Hematopoietic multipotent progenitor cell treated with erythropoietin and hydrocortisone succinate and interleukin-3 and kit ligand, for 17 days (in vitro differentiated cells): ENCODE measurements around the gene IGFBPL1.
"Not testable (repeated sequence)": the region's sequence is repeated elsewhere in the genome, so short reads cannot be mapped to it uniquely, and the experiment has no call there.

Source experiments
- DNase-seq: peaks from one replicate; pipeline ENCODE4 v3.0.0-alpha.2; 2015; ENCODE audit warnings: low spot score

The IGFBPL1 gene, protein sequence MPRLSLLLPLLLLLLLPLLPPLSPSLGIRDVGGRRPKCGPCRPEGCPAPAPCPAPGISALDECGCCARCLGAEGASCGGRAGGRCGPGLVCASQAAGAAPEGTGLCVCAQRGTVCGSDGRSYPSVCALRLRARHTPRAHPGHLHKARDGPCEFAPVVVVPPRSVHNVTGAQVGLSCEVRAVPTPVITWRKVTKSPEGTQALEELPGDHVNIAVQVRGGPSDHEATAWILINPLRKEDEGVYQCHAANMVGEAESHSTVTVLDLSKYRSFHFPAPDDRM

GRCh38 chr9:38423973-38424843 is at the start of gene IGFBPL1:
Gene IGFBPL1 (minus strand): TSS chr9:38424454. CDS start chr9:38424424, 30 bp downstream.
- no peak for DNase-seq

DNA sequence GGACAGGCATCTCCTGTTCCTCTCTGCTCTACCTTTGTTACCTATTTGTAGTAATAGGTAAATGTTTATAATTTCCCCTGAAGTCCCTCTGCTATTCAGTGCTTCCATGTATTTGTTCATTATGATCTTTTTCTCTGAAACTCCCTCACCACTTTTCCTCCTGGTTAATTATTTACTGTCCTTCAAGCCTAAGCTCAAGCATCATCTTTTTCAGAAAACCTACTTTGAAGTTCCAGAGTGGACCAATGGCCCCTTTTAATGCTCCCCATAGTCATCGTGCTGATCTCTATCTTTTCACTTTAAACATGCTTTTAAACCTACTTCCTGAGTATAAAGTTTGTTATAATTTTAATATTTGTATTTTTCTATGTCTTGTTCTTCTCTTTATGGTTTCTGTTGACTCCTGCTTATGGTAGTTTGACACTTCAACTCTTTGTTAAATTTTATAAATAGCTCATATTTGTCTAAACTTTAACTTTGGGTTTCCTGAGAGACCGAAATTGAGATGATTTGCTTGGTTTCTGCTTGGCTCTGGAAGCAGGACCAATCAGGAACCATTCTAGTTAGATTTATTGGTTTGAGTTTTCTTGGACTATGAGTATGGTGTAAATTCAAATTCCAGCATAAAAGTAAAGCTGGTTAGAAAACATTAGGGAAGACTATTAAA is 48.5 kb upstream of the IGFBPL1 start:
- DNase-seq = not testable (repeated sequence)

GRCh38 chr9:38467404-38467803 is 43.1 kb upstream of the IGFBPL1 start:
- DNase-seq = no peak

- no peak for DNase-seq
Observed at GRCh38 chr9:38453835-38454234, 29.6 kb upstream of the IGFBPL1 start.

GRCh38 chr9:38451162-38451561 is 26.9 kb upstream of the IGFBPL1 start:
- no peak for DNase-seq

DNA sequence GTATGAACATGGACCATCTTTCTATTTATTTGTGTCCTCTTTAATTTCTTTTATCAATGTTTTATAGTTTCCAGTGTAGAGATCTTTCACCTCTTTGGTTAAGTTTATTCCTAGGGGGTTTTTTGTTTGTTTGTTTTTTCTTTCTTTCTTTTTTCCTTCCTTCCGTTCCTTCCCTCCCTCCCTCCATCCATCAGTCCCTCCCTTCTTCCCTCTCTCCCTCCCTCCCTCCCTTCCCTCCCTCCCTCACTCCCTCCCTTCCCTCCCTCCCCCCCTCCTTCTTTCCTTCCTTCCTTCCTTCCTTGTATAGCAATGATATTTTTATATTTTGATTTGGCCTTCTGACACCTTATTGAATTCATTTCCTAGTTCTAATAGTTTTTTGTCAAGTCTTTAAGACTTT is 23.4 kb upstream of the IGFBPL1 start:
- no peak for DNase-seq

- no peak for DNase-seq
Observed at GRCh38 chr9:38445154-38446043, 21.1 kb upstream of the IGFBPL1 start.

DNA sequence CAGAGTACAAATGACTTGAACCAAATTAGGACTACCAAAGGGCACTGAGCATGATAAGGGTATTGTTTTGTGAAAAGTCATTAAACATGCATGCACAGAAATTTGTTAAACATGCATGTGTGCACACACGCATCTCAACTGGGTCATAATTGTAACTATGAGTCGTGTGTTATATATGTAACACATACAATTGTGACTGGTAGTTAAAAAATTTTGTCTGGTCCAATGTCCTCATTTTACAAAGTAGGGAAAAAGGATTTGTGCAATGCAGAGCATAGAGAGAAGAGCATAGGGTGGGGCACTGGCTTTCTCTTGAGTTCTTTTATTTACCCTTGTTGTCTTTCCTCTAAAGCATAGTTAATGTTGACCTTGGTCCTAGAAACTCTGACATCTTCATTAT is 19.3 kb upstream of the IGFBPL1 start:
- no peak for DNase-seq

DNA sequence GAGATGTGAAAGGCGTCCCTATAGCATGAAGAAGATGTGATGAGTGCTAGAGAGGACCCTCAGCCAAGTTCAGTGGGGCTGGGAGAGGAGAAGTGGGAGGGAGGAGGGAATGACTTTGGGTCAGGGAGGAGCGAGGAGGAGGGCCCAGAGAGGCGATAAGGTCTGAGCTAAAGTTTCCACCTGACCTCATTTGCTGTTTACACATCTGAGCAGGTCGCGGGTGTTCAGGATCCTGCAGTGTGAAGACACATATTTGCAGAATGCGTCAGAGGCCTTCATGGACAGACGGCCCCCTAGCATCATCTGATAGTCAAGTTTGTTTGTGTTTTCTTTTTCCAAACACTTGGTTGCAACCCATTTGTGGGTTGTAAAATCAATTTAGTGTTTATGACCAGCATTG is 18.9 kb upstream of the IGFBPL1 start:
- no peak for DNase-seq

DNA sequence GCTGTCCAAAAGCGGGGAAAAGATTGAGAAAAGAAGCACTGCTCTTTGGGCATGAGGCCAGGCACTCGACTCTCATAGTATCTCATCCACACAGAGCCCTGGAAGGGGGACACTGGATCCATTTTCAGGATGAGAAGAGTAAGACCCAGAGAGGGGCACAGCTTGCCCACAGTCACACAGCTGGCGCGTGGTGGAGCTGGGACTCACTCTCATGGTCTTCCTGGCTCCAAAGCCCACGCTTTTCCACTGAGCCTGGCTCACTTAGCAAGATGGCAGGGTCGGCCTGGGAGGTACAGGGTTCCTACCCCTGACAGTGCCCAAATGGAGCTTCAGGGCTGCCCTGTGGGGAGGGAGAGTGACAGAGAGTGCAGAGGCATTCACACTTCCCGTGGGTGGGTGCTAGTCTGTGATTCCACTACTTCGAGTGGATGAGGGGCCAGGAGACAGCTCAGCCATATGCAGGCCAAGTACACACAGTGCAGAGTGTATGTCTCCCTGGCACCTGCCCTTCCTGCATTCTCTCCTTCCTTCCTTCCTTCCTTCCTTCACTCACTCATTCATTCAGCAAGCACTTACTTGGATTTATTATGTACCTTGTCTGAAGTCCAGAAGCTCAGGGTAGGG is 18.3 kb upstream of the IGFBPL1 start:
- DNase-seq = no peak

GRCh38 chr9:38441347-38442085 is 17.3 kb upstream of the IGFBPL1 start:
- no peak for DNase-seq

GRCh38 chr9:38440516-38440915 is 16.3 kb upstream of the IGFBPL1 start:
- no peak for DNase-seq

DNA sequence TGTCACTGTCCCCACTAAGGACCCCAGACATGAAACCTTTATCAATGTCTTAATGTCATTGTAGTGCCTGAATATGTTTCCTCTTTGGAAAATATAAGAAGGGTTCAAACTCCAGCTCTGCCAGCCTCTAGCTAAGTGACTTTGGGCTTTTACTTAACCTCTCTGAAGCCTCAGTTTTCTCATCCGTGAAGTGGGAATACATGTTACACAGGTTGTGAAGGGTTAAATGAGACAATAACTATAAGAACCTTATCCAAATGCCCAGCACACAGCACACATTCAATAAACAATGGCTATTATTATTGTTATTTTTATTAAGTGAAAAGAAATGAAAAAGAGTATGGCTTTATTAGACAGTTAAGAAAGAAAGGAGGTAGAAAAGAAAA is 15.7 kb upstream of the IGFBPL1 start:
- no peak for DNase-seq

DNA sequence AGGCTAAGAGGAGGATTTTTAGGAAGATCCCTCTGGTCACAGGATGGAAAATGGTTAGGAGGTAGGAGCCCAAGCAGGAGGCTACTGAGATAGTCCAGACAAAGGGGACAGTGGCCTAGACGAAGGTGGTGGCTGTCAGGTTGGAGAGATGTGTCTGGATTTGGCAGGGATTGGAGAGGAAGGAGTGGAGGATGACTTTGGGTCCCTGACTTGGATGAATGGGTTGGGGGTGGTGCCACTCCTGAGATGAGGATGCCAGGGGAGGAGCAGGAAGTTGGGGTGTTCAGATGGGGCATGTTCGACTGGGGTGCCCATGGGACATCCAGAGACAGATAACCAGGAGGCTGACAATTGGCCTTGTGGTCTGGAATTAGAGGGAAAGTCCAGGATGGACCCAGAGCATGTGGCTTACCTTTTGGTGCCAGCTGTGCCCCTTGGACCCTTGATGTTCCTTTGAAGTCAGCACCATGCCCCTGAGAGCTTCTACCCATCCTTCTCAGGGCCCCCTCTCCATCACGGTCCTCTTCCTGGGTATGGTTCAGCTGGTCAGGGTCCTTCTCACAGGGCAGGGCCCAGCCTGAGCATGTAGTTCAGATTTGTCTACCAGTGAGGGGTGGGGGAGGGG is 15.1 kb upstream of the IGFBPL1 start:
- no peak for DNase-seq

DNA sequence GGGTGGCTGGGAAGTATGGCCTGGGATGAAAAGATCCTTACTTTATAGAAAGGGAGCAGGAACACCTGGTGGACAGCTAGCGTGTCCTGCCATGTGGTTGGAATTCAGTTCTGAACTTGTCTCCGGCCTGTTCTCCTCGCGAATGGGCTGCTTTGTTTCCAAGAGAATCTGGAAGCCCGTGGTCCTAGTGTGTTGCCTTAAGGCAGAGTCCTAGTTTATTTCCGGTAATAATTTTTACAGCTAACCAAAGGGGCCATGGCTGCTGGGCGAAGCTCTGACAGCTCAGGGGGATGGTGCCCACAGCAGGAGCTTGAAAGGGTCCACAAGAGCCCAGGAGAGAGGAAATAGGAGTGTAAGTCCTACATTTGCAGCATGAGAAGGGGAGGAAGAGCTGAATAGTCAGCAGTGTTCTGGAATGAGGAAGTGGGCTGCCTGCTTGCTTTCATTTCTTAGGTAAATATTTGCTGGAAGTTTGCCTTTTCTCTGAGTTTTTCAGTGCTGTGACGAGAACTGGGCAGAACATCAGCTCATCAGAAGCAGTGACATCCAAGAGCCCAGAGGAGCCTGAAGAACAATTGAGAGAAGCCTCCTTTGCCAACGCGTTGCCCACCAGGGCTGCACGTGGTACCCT is 13.1 kb upstream of the IGFBPL1 start:
- no peak for DNase-seq

DNA sequence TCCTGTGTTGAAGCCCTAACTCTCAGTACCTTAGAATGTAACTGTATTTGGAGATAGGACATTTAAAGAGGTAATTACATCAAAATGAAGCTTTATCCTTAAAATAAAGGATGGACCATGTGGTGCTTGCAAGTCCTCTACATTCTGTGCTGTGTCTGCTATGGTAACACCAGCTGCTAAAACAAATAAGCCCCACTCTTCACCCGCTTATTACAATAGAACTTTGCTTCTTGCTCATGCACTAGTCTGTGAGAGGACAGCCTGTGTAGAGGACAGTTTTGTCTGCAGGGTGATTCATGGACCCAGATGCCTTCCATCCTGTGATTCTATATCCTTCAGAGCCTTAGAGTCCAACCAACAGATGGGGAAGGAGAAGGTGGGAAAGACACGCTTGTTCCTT is 12.5 kb upstream of the IGFBPL1 start:
- no peak for DNase-seq

DNA sequence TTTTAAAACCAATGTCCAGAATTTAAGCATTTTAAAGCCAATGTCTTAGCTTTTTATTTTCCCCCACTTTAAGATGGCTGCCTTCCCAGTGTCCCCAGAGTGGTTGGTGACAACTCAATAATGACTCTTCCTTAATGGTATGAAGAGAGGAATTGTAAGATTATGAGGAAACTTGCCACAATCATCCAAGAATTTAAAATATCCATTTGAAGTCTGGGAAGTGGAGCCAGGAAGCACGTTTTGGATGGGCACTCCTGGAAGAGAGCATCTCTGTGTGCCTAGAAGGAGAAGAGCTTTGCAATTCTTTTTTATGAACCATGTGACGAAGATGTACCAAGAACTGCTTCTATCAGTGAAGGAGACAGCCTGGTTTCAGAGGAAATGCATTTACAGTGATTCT is 11.3 kb upstream of the IGFBPL1 start:
- DNase-seq = no peak

GRCh38 chr9:38434853-38435252 is 10.6 kb upstream of the IGFBPL1 start:
- DNase-seq = no peak

GRCh38 chr9:38434365-38434764 is 10.1 kb upstream of the IGFBPL1 start:
- no peak for DNase-seq
